T-cell (primary cell): ENCODE results near the gene PPP1R14B. TPM values are rescaled to one million over a fixed set of nuclear protein-coding genes. Genes with fewer than 3 reads are reported as not detected.

Source experiments
- ATAC-seq, 4 experiments: fragments of 200-7000 bp in 3 of 4; fragments of 150-1000 bp in 1 of 4; cut with Tn5 transposase; replicated peaks in 1 of 4; 1 replicate in 3 of 4; 2 replicates in 1 of 4; pipeline ENCODE4 v1.10.0; 2021; ENCODE audit warnings: moderate library complexity in 3 of 4, mild to moderate bottlenecking in 2 of 4, moderate number of reproducible peaks in 1 of 4
- CTCF ChIA-PET, 2 donors: fragments of 300-600 bp; sonication (Branson Sonifier 250); formaldehyde crosslinking; loops; one replicate each; lab custom pipeline; 2022; ENCODE audit warnings: antibody characterized with exemption in 2 of 2; lab: Charles Lee
- POLR2A ChIA-PET, 2 donors: fragments of 300-600 bp; sonication (Branson Sonifier 250); formaldehyde crosslinking; loops; one replicate each; lab custom pipeline; 2022; ENCODE audit warnings: antibody characterized with exemption in 2 of 2; lab: Charles Lee
- DNase-seq, 35 experiments: peaks; one replicate each; pipeline versions ENCODE4 v3.0.0 to v3.0.0-alpha.2; 2013 to 2023
- H3K27ac ChIP-seq: one replicate; pipeline ENCODE4 v1.5.1; 2013; ENCODE audit warnings: low read length
- H3K27me3 ChIP-seq, 2 experiments: replicated peaks in 1 of 2; 1 replicate in 1 of 2; 2 replicates in 1 of 2; pipeline versions ENCODE4 v1.6.1 to v1.7.0; 2013; ENCODE audit warnings: low read length in 1 of 2, mixed read lengths in 1 of 2; ENCODE audit not compliant: control insufficient read depth in 2 of 2, insufficient read depth in 2 of 2; ENCODE audit errors: extremely low read depth in 1 of 2
- H3K36me3 ChIP-seq, 2 donors: 1 replicate in 1 of 2; 2 replicates in 1 of 2; pipeline versions ENCODE4 v1.6.1 to v1.7.0; 2013; ENCODE audit warnings: low read length in 1 of 2; ENCODE audit not compliant: control insufficient read depth in 2 of 2, insufficient read depth in 1 of 2; ENCODE audit errors: extremely low read depth in 1 of 2
- H3K4me1 ChIP-seq, 2 experiments: 1 replicate in 1 of 2; 2 replicates in 1 of 2; pipeline versions ENCODE4 v1.6.1 to v1.7.0; 2013; ENCODE audit warnings: low read length in 2 of 2, mixed read lengths in 1 of 2; ENCODE audit not compliant: insufficient read depth in 2 of 2, control insufficient read depth in 1 of 2; ENCODE audit errors: extremely low read depth in 1 of 2
- H3K4me3 ChIP-seq, 2 donors: 1 replicate in 1 of 2; 2 replicates in 1 of 2; pipeline versions ENCODE4 v1.5.1 to v1.7.0; 2013; ENCODE audit warnings: mild to moderate bottlenecking in 2 of 2, low read length in 1 of 2, moderate library complexity in 1 of 2; ENCODE audit not compliant: control insufficient read depth in 1 of 2; ENCODE audit errors: extremely low read depth in 1 of 2
- H3K9me3 ChIP-seq: 2 replicates; pipeline ENCODE4 v1.7.0; 2013
- H3K27ac Mint-ChIP-seq, 2 donors: one replicate each; pipeline ENCODE4 v1.8.0; 2020 to 2021; ENCODE audit warnings: mild to moderate bottlenecking in 2 of 2, mixed read lengths in 2 of 2
- H3K27me3 Mint-ChIP-seq, 2 donors: one replicate each; pipeline ENCODE4 v1.8.0; 2021 to 2022; ENCODE audit warnings: mixed read lengths in 2 of 2
- H3K36me3 Mint-ChIP-seq: one replicate; pipeline ENCODE4 v1.8.0; 2021; ENCODE audit warnings: mixed read lengths
- H3K4me1 Mint-ChIP-seq, 3 donors: one replicate each; pipeline ENCODE4 v1.8.0; 2020 to 2022; ENCODE audit warnings: mixed read lengths in 3 of 3, mild to moderate bottlenecking in 1 of 3
- H3K4me3 Mint-ChIP-seq, 3 donors: one replicate each; pipeline ENCODE4 v1.8.0; 2020 to 2022; ENCODE audit warnings: mild to moderate bottlenecking in 3 of 3, mixed read lengths in 3 of 3, moderate library complexity in 3 of 3
- H3K9me3 Mint-ChIP-seq, 3 donors: one replicate each; pipeline ENCODE4 v1.8.0; 2020 to 2022; ENCODE audit warnings: mixed read lengths in 3 of 3
- WGBS: methylation state at CpG from one replicate; pipeline ENCODE4 v1.1.5; 2013; ENCODE audit warnings: missing lambda C conversion rate; ENCODE audit not compliant: insufficient coverage; 5-methylcytosine and 5-hydroxymethylcytosine counted together
- total RNA-seq, 35 experiments: library from RNA in 6 of 35; stranded (reverse) in 6 of 35; fragments of 120-200 nt in 1 of 35; gene quantifications; one replicate each; pipeline versions ENCODE4 v1.2.1 to v1.2.4 and lab custom pipeline; 2013 to 2026

The PPP1R14B gene
- total RNA-seq, 5 donors from 2014 or later (not counting 1 experiment from before 2014, with no cell fraction given): 31.2 to 143 (median 88.1) TPM

GRCh38 chr11:64241491-64242374, 5.0 kb downstream of the PPP1R14B start:
- ATAC-seq: peak in 2 of 4 experiments; percentile 1 to 2
- Mint-ChIP-seq H3K36me3 (no peaks in the 10 kb centered on the region), H3K27me3 (no peaks in the 10 kb centered on the region), H3K9me3 (no peaks in the 10 kb centered on the region), H3K27ac (peak overlapping the region; percentile 97), H3K4me3 (peak overlapping the region; percentile 83 to 93 (median 89)), H3K4me1 (peaks cover 37 to 43% (median 39%) of the 10 kb centered on the region in 3 donors)
- Histone ChIP-seq H3K36me3 (peaks cover 16 to 27% of the 10 kb centered on the region in 2 donors), H3K4me1 (peaks cover 9 to 49% of the 10 kb centered on the region in 2 experiments), H3K27ac (peak overlapping the region; percentile 97), H3K4me3 (peak overlapping the region; percentile 49 to 73), H3K27me3 (no peaks in the 10 kb centered on the region), H3K9me3 (no peaks in the 10 kb centered on the region)
- ChIA-PET POLR2A (interaction anchor here (0.6 to 1.0 kb wide), 4 partner anchors 43 to 76 kb away, joined by 3 to 5 read pairs (median 3); partner anchors contain the start of genes BAD (in 1 of the 2) and TRMT112 (in 1 of the 2)), CTCF (interaction anchor here in 1 of 2 donors (0.6 to 1.1 kb wide), 7 partner anchors 35 to 77 kb away, joined by 3 to 9 read pairs (median 5); partner anchors contain the start of genes BAD, FERMT3, PRDX5 and TRMT112)
- WGBS: under 1% methylated on average over 55 of the region's 63 CpGs
- DNase-seq: peak in 23 of 35 experiments; percentile 30 to 100 (median 99)

GRCh38 chr11:64241241-64241490, 5.6 kb downstream of the PPP1R14B start:
- peak overlapping the region; percentile 97 for H3K27ac Mint-ChIP-seq
- no peaks in the 10 kb centered on the region for H3K27me3 Mint-ChIP-seq
- DNase-seq (peak in 13 of 35 experiments; percentile 99 to 100 (median 100)), ATAC-seq (peak; percentile 80 to 88 (median 82))
- POLR2A ChIA-PET: interaction anchor here (0.6 to 1.0 kb wide), 3 partner anchors 43 to 76 kb away, joined by 3 to 5 read pairs (median 3); partner anchors contain the start of genes BAD (in 1 of the 2) and TRMT112 (in 1 of the 2)
- WGBS: 1% methylated on average over 22 of the region's 24 CpGs
- Histone ChIP-seq H3K4me1 (peaks cover 9 to 48% of the 10 kb centered on the region in 2 experiments), H3K27me3 (no peaks in the 10 kb centered on the region), H3K27ac (peak overlapping the region; percentile 97), H3K36me3 (peaks cover 16 to 27% of the 10 kb centered on the region in 2 donors), H3K9me3 (no peaks in the 10 kb centered on the region), H3K4me3 (peak overlapping the region; percentile 49 to 73)
- peaks cover 37 to 43% (median 39%) of the 10 kb centered on the region in 3 donors for H3K4me1 Mint-ChIP-seq
- no peaks in the 10 kb centered on the region for H3K9me3 Mint-ChIP-seq
- CTCF ChIA-PET: interaction anchor here in 1 of 2 donors (0.6 to 1.1 kb wide), 7 partner anchors 35 to 77 kb away, joined by 3 to 9 read pairs (median 5); partner anchors contain the start of genes BAD, FERMT3, PRDX5 and TRMT112
- H3K36me3 Mint-ChIP-seq: no peaks in the 10 kb centered on the region
- H3K4me3 Mint-ChIP-seq: peak overlapping the region; percentile 83 to 93 (median 89)

DNA sequence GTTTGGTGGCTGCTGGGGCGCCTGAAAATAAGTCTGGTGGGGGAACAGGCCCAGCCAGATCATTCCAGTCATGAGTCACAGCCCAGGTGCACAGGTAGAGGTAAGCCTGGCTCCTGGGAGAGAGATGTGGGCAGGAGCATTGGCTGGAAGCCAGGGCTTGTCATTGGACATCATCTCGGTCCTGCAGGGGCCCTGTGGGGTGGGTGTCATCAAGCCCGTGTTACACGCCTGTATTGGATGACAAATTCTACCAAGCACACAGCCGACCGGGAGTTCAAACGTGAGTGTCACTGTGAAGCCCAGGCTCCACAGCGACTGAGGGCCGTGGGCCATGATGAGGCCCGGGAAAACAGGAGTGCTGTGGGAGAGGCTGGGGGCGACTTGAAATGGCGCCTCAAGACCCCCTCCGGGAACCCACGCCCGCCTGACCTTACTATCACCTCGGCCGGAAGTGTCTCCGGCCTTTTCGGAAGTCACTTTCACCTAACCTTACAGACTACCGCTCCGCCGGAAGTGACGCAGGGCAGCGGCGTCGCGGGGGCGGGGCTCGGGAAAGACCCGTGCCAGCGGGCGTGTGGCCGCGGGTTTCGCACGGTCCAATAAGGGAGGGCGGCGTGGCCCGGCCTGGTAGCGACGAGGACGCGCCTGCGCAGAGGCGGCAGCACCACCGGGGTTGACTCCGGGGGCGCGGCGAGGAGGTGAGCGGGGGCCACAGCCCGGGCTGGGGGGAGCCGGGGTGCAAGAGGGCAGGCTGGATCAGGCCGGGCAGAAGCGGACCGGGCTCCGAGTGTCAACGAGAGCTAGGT, 6.1 kb downstream of the PPP1R14B start, which contains the start of gene FKBP2:
FKBP2 (plus strand) TSS at position 661 of the 806 bp plus-strand sequence. CDS start 1,293 bp downstream, outside the sequence.
- no peaks in the 10 kb centered on the region for H3K27me3 Mint-ChIP-seq
- Histone ChIP-seq H3K9me3 (no peaks in the 10 kb centered on the region), H3K27ac (peak within 1 kb of the TSS; percentile 97), H3K4me3 (peak within 1 kb of the TSS; percentile 49 to 73), H3K36me3 (peaks cover 16 to 27% of the 10 kb centered on the region in 2 donors), H3K4me1 (peaks cover 9 to 48% of the 10 kb centered on the region in 2 experiments), H3K27me3 (no peaks in the 10 kb centered on the region)
- ChIA-PET CTCF (interaction anchor here in 1 of 2 donors (0.6 to 1.1 kb wide), 7 partner anchors 34 to 77 kb away, joined by 3 to 9 read pairs (median 5); partner anchors contain the start of genes BAD, FERMT3, PRDX5 and TRMT112), POLR2A (interaction anchor here (0.6 to 1.0 kb wide), 3 partner anchors 43 to 77 kb away, joined by 3 to 5 read pairs (median 3); partner anchors contain the start of genes BAD (in 1 of the 2) and TRMT112 (in 1 of the 2))
- no peaks in the 10 kb centered on the region for H3K9me3 Mint-ChIP-seq
- peaks cover 36 to 45% (median 37%) of the 10 kb centered on the region in 3 donors for H3K4me1 Mint-ChIP-seq
- H3K36me3 Mint-ChIP-seq: no peaks in the 10 kb centered on the region
- ATAC-seq (peak; percentile 72 to 74 (median 72)), DNase-seq (peak; percentile 95 to 99 (median 98))
- 2% methylated on average over 46 of the region's 58 CpGs for WGBS
- H3K27ac Mint-ChIP-seq: peak within 1 kb of the TSS; percentile 97
- H3K4me3 Mint-ChIP-seq: peak within 1 kb of the TSS; percentile 83 to 93 (median 89)

DNA sequence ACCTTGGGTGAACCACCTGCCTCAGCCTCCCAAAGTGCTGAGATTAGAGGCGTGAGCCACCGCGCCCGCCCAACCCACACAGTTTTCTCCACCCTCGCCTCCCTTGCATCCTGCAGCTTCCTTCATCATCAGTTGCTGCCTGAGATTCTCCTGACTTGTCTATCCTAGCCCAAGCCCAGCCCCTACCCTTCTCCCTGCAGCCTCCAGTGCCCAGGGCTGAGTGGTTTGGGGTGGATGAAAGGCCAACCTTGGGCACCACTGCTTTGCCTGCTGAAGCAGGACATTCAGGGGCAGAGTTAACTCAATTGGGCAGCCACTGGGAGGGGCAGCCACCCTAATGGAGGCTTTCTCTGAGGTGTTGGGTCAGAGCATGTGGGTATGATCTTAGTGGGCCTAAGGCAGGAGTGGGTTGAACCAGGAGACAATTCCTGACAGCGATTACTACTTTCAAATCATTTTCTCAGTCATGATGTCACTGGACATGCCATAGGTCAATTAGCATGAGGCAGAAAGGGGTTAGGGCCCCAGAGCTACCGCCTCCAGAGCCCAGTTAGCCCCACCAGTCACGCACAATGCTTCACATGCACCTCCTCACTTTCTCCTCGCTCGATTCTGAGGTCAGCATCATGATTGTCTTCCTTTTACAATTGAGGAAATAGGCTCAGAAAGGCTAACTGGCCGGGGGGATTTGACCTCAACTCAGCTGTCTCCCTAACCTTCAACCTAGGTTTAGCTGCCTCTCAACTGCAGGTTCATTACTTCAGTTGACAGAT, 6.9 kb downstream of the PPP1R14B start:
- ChIA-PET CTCF (no interaction called here), POLR2A (interaction anchor here in 1 of 2 donors (0.6 kb wide), 1 partner anchor 14 kb away, joined by 4 read pairs; the partner anchor contains the start of genes NUDT22 and TRPT1)
- Mint-ChIP-seq H3K4me3 (peak overlapping the region; percentile 83 to 93 (median 89)), H3K27me3 (no peaks in the 10 kb centered on the region), H3K36me3 (no peaks in the 10 kb centered on the region), H3K27ac (peak overlapping the region; percentile 97), H3K4me1 (peaks cover 39 to 47% (median 41%) of the 10 kb centered on the region in 3 donors), H3K9me3 (no peaks in the 10 kb centered on the region)
- Histone ChIP-seq H3K9me3 (no peaks in the 10 kb centered on the region), H3K36me3 (peaks cover 16 to 27% of the 10 kb centered on the region in 2 donors), H3K27ac (peak overlapping the region; percentile 97), H3K4me1 (peaks cover 12 to 48% of the 10 kb centered on the region in 2 experiments), H3K4me3 (peak overlapping the region in 1 of 2 donors; percentile 73), H3K27me3 (no peaks in the 10 kb centered on the region)
- no peak for ATAC-seq
- DNase-seq: peak in 2 of 35 experiments; percentile 26 to 48
- 62% methylated on average over 6 of the region's 11 CpGs for WGBS

- Mint-ChIP-seq H3K27ac (peak overlapping the region; percentile 55 to 66), H3K27me3 (no peaks in the 10 kb centered on the region), H3K9me3 (no peaks in the 10 kb centered on the region), H3K4me3 (no peak overlapping the region), H3K36me3 (no peaks in the 10 kb centered on the region), H3K4me1 (peaks cover 38 to 44% (median 41%) of the 10 kb centered on the region in 3 donors)
- H3K4me1 ChIP-seq: peaks cover 12 to 45% of the 10 kb centered on the region in 2 experiments
- no peak overlapping the region for H3K4me3 ChIP-seq
- H3K27ac ChIP-seq: no peak overlapping the region
- DNase-seq: no peak
- POLR2A ChIA-PET: no interaction called here
- no peak for ATAC-seq
- CTCF ChIA-PET: no interaction called here
- no peaks in the 10 kb centered on the region for H3K27me3 ChIP-seq
- H3K36me3 ChIP-seq: peaks cover 16 to 24% of the 10 kb centered on the region in 2 donors
- H3K9me3 ChIP-seq: no peaks in the 10 kb centered on the region
- WGBS: 100% methylated on average over 3 of the region's 5 CpGs
Observed at GRCh38 chr11:64238999-64239398, 7.7 kb downstream of the PPP1R14B start.
